ENCODE data around the gene GTF2F2. TPM values are rescaled to one million over a fixed set of nuclear protein-coding genes. Genes with fewer than 3 reads are reported as not detected.

GTF2F2 gene
- total RNA-seq, 4 donors from 2014 or later: 24.5 to 35.0 (median 30.5) TPM

DNA sequence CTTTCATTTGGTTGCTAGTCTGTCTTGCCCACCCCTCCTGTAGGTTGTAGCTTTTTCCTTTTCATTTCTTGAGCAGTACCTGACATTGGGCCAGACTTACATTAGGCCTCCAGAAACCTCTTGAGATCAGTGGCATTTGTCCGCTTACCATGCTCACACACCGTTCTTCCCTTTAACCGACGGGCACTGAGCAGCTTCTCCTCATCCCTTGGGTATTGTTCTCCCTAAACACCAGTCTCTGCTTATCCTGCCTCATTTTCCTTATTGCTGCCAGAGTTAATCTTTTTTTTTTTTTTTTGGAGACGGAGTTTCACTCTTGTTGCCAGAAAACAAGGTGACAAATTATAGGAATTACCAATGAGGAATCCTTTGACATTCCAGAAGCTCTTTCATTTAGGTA is 107.7 kb downstream of the GTF2F2 start:
- Histone ChIP-seq H3K4me1 (peaks cover 9% of the 10 kb centered on the region), H3K27ac (no peak overlapping the region), H3K9me3 (no peaks in the 10 kb centered on the region), H3K27me3 (no peaks in the 10 kb centered on the region), H3K36me3 (no peaks in the 10 kb centered on the region), H3K4me3 (no peak overlapping the region)
- 93% methylated on average over 5 of the region's 5 CpGs for WGBS
- DNase-seq (ENCODE audit: low spot score in 2 of 2): no peak
- no peak for TF ChIP-seq POLR2A (IDR thresholded peaks at IDR 0.05)
- no peak for TF ChIP-seq POLR2AphosphoS5 (IDR thresholded peaks at IDR 0.05)
- TF ChIP-seq, protein P1, sequence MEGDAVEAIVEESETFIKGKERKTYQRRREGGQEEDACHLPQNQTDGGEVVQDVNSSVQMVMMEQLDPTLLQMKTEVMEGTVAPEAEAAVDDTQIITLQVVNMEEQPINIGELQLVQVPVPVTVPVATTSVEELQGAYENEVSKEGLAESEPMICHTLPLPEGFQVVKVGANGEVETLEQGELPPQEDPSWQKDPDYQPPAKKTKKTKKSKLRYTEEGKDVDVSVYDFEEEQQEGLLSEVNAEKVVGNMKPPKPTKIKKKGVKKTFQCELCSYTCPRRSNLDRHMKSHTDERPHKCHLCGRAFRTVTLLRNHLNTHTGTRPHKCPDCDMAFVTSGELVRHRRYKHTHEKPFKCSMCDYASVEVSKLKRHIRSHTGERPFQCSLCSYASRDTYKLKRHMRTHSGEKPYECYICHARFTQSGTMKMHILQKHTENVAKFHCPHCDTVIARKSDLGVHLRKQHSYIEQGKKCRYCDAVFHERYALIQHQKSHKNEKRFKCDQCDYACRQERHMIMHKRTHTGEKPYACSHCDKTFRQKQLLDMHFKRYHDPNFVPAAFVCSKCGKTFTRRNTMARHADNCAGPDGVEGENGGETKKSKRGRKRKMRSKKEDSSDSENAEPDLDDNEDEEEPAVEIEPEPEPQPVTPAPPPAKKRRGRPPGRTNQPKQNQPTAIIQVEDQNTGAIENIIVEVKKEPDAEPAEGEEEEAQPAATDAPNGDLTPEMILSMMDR (IDR thresholded peaks at IDR 0.05): no peak
- TF ChIP-seq EP300 (IDR thresholded peaks at IDR 0.05): no peak

DNA sequence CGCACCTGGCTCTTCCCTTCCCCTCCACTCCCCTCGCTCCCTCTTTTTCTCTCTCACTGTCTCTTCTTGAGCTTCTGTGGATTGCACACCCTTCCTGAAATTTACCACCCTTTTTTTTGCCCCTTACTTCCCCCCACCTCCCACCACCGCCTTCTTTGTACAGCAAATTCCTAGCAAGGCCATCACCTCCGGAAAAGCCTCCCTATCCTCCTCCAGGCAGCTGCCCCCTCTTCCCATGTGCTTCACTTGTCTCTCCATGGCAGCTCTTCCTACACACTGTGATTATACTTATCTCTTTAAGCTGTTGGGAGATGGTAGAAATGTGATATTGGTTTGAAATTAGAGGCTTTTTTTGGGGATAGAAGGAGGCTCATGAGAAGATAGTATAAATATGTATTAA is 108.9 kb downstream of the GTF2F2 start:
- TF ChIP-seq POLR2A (IDR thresholded peaks at IDR 0.05) (no peak), POLR2AphosphoS5 (IDR thresholded peaks at IDR 0.05) (no peak), EP300 (IDR thresholded peaks at IDR 0.05) (no peak)
- TF ChIP-seq, protein P1 (IDR thresholded peaks at IDR 0.05): no peak
- Histone ChIP-seq H3K36me3 (no peaks in the 10 kb centered on the region), H3K27me3 (no peaks in the 10 kb centered on the region), H3K27ac (no peak overlapping the region), H3K4me1 (peaks cover 9% of the 10 kb centered on the region), H3K4me3 (no peak overlapping the region), H3K9me3 (no peaks in the 10 kb centered on the region)
- DNase-seq (ENCODE audit: low spot score in 2 of 2): no peak
- 94% methylated on average over 4 of the region's 4 CpGs for WGBS

DNA sequence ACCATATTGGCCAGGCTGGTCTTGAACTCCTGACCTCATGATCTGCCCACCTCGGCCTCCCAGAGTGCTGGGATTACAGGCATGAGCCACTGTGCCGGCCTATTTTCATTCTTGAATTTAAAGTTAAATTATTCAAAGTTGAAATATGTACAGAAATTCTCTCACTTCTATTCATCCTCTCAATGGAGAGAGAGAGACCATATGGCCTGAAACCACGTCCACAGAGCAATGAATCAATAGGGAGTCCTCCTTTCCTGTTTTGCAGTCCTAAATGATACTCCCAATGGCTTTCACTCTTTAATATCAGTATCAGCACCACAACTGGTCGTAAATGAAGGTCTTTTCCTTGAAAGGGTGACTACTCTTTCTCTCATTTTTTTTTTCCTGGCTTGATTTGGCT is 111.0 kb downstream of the GTF2F2 start:
- no peak for DNase-seq (ENCODE audit: low spot score in 2 of 2)
- 92% methylated on average over 4 of the region's 4 CpGs for WGBS

DNA sequence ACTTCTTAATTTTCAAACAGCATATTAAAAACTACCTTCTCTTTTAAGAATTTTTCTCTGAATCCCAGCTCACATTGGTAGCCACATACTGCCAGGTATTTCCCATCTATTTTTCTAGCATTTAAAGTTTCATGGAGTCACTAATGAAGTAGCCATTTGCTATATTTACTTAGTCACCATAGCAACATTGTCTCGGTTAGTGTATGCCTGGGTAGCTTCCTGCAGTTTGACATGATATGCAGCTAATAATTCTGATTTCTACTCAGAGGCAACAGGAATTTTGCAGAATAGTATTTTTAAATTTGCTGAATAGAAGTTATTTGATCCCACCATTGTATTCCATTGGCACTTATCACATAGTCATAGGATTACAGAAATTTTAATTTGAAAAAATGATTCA is 111.4 kb downstream of the GTF2F2 start:
- peaks cover 6% of the 10 kb centered on the region for H3K4me1 ChIP-seq
- no peaks in the 10 kb centered on the region for H3K9me3 ChIP-seq
- no peak for DNase-seq (ENCODE audit: low spot score in 2 of 2)
- H3K4me3 ChIP-seq: no peak overlapping the region
- TF ChIP-seq POLR2A (IDR thresholded peaks at IDR 0.05) (no peak), POLR2AphosphoS5 (IDR thresholded peaks at IDR 0.05) (no peak), EP300 (IDR thresholded peaks at IDR 0.05) (no peak)
- TF ChIP-seq, protein P1 (IDR thresholded peaks at IDR 0.05): no peak
- no peak overlapping the region for H3K27ac ChIP-seq
- no peaks in the 10 kb centered on the region for H3K27me3 ChIP-seq
- H3K36me3 ChIP-seq: no peaks in the 10 kb centered on the region
- WGBS: 3% methylated on average over 1 of the region's 1 CpG

More for the DNA sequence above, 111.0 kb downstream of the GTF2F2 start:
- Histone ChIP-seq H3K9me3 (no peaks in the 10 kb centered on the region), H3K27me3 (no peaks in the 10 kb centered on the region), H3K4me1 (peaks cover 6% of the 10 kb centered on the region), H3K27ac (no peak overlapping the region), H3K4me3 (no peak overlapping the region), H3K36me3 (no peaks in the 10 kb centered on the region)
- TF ChIP-seq EP300 (IDR thresholded peaks at IDR 0.05) (no peak), POLR2AphosphoS5 (IDR thresholded peaks at IDR 0.05) (no peak), POLR2A (IDR thresholded peaks at IDR 0.05) (no peak)
- TF ChIP-seq, protein P1 (IDR thresholded peaks at IDR 0.05): no peak

DNA sequence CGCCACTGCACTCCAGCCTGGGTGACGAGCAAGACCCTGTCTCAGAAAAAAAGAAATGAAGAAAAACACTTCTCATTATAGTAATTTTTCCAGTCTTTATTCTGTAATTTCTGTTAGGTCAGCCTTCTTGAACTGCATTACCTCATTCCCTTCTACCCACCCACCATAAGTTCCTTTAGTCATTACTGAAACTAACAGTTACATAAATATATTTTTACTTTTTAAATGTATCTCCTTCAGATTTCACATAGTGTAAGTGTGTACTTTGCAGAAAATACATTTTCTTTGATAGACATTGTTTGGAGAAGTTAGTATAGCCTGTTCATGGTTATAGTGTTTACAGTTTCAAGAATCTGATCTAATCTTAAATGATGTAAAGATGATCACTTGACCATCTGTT is 112.3 kb downstream of the GTF2F2 start:
- no peak for DNase-seq (ENCODE audit: low spot score in 2 of 2)
- Histone ChIP-seq H3K9me3 (no peaks in the 10 kb centered on the region), H3K36me3 (no peaks in the 10 kb centered on the region), H3K27ac (no peak overlapping the region), H3K27me3 (no peaks in the 10 kb centered on the region), H3K4me1 (peaks cover 6% of the 10 kb centered on the region), H3K4me3 (no peak overlapping the region)
- TF ChIP-seq POLR2AphosphoS5 (IDR thresholded peaks at IDR 0.05) (no peak), EP300 (IDR thresholded peaks at IDR 0.05) (no peak), POLR2A (IDR thresholded peaks at IDR 0.05) (no peak)
- TF ChIP-seq, protein P1 (IDR thresholded peaks at IDR 0.05): no peak
- 94% methylated on average over 2 of the region's 2 CpGs for WGBS
